ENCODE data around the gene GPX4. TPM values are rescaled to one million over a fixed set of nuclear protein-coding genes. Genes with fewer than 3 reads are reported as not detected.
A peak's percentile ranks its signal among the peaks of the same experiment; 100 is the strongest.

Gene GPX4
- polyA plus RNA-seq, 3 donors = 459 to 508 (median 493) TPM

DNA sequence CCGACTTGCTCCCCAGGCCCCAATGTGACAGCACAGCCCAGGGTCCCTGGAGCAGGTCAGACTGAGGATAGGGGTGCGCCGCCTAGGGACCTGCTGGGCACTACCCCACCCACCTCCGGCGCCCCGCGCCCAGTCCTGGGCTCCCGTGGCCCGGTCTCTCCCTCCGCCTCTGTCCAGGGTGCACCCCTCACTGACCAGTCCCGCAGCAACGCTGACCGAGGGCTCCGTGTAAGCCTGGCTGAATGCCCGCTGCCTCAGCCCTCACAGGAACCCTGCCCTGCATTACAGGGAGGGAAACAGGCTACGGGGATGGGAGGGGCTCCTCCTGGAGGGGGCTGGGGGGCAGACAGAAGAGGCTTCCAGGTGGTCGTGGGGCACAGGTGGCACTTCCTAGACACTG lies 31.7 kb downstream of the GPX4 start:
- 82% methylated on average over 10 of the region's 17 CpGs for WGBS (ENCODE audit: insufficient coverage)
- TF ChIP-seq, protein P1, sequence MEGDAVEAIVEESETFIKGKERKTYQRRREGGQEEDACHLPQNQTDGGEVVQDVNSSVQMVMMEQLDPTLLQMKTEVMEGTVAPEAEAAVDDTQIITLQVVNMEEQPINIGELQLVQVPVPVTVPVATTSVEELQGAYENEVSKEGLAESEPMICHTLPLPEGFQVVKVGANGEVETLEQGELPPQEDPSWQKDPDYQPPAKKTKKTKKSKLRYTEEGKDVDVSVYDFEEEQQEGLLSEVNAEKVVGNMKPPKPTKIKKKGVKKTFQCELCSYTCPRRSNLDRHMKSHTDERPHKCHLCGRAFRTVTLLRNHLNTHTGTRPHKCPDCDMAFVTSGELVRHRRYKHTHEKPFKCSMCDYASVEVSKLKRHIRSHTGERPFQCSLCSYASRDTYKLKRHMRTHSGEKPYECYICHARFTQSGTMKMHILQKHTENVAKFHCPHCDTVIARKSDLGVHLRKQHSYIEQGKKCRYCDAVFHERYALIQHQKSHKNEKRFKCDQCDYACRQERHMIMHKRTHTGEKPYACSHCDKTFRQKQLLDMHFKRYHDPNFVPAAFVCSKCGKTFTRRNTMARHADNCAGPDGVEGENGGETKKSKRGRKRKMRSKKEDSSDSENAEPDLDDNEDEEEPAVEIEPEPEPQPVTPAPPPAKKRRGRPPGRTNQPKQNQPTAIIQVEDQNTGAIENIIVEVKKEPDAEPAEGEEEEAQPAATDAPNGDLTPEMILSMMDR (IDR thresholded peaks at IDR 0.05) = no peak
- Mint-ChIP-seq H3K27ac (peak overlapping the region in 1 of 7 donors; percentile 26), H3K36me3 (peaks cover 35 to 52% of the 10 kb centered on the region in 2 donors), H3K27me3 (ENCODE audit: low read depth in 3 of 3) (peaks cover 0 to 3% (median 0%) of the 10 kb centered on the region in 3 donors), H3K9me3 (peaks cover 0 to 5% (median 2%) of the 10 kb centered on the region in 7 donors), H3K4me1 (peaks cover 33% of the 10 kb centered on the region), H3K4me3 (no peak overlapping the region)
- H3K79me2 ChIP-seq (ENCODE audit: insufficient read depth, low read length) = peaks cover 62% of the 10 kb centered on the region
- H3K9me3 ChIP-seq (replicated peaks in 1 of 2; ENCODE audit: control insufficient read depth in 1 of 2, insufficient read depth in 1 of 2, low read length in 2 of 2) = peaks cover 0 to 4% of the 10 kb centered on the region in 2 donors
- no peak overlapping the region for H3K27ac ChIP-seq (ENCODE audit: low read depth in 1 of 2, low read length in 2 of 2)
- no peak overlapping the region for H3K4me2 ChIP-seq (replicated peaks; ENCODE audit: extremely low read depth, low read length, poor library complexity, severe bottlenecking)
- intact Hi-C loops (cut with micrococcal nuclease) = no loop called here
- no peak for DNase-seq
- H3K36me3 ChIP-seq (replicated peaks in 1 of 2; ENCODE audit: control insufficient read depth in 1 of 2, insufficient read depth in 2 of 2, low read length in 2 of 2) = peaks cover 26 to 46% of the 10 kb centered on the region in 2 donors
- H3K4me3 ChIP-seq (replicated peaks in 1 of 3; ENCODE audit: low read depth in 2 of 3, low read length in 3 of 3) = no peak overlapping the region
- H4K20me1 ChIP-seq (ENCODE audit: insufficient read depth, low read length) = peaks cover 80% of the 10 kb centered on the region
- H3K27me3 ChIP-seq (ENCODE audit: control insufficient read depth in 2 of 2, insufficient read depth in 2 of 2, low read length in 2 of 2) = no peaks in the 10 kb centered on the region
- H2AFZ ChIP-seq (ENCODE audit: insufficient read depth, low read depth, low read length, poor library complexity, severe bottlenecking) = no peak overlapping the region
- H3K4me1 ChIP-seq (ENCODE audit: control insufficient read depth in 1 of 2, insufficient read depth in 2 of 2, low read length in 2 of 2) = peaks cover 37% of the 10 kb centered on the region in 2 donors
- no peak overlapping the region for H3K9ac ChIP-seq (ENCODE audit: insufficient read depth, low read length, poor library complexity, severe bottlenecking)

- WGBS (ENCODE audit: insufficient coverage) = 37% methylated on average over 11 of the region's 12 CpGs
- Histone ChIP-seq H3K4me1 (ENCODE audit: control insufficient read depth in 1 of 2, insufficient read depth in 2 of 2, low read length in 2 of 2) (peaks cover 29% of the 10 kb centered on the region in 2 donors), H3K9me3 (replicated peaks in 1 of 2; ENCODE audit: control insufficient read depth in 1 of 2, insufficient read depth in 1 of 2, low read length in 2 of 2) (peaks cover 0 to 4% of the 10 kb centered on the region in 2 donors), H2AFZ (ENCODE audit: insufficient read depth, low read depth, low read length, poor library complexity, severe bottlenecking) (no peak overlapping the region), H3K27ac (ENCODE audit: low read depth in 1 of 2, low read length in 2 of 2) (no peak overlapping the region), H3K9ac (ENCODE audit: insufficient read depth, low read length, poor library complexity, severe bottlenecking) (no peak overlapping the region), H3K27me3 (ENCODE audit: control insufficient read depth in 2 of 2, insufficient read depth in 2 of 2, low read length in 2 of 2) (no peaks in the 10 kb centered on the region), H4K20me1 (ENCODE audit: insufficient read depth, low read length) (peaks cover 80% of the 10 kb centered on the region), H3K4me3 (replicated peaks in 1 of 3; ENCODE audit: low read depth in 2 of 3, low read length in 3 of 3) (no peak overlapping the region), H3K4me2 (replicated peaks; ENCODE audit: extremely low read depth, low read length, poor library complexity, severe bottlenecking) (no peak overlapping the region), H3K79me2 (ENCODE audit: insufficient read depth, low read length) (peaks cover 54% of the 10 kb centered on the region), H3K36me3 (replicated peaks in 1 of 2; ENCODE audit: control insufficient read depth in 1 of 2, insufficient read depth in 2 of 2, low read length in 2 of 2) (peaks cover 29 to 51% of the 10 kb centered on the region in 2 donors)
- DNase-seq = no peak
- Mint-ChIP-seq H3K27me3 (ENCODE audit: low read depth in 3 of 3) (peaks cover 0 to 3% (median 0%) of the 10 kb centered on the region in 3 donors), H3K4me1 (peaks cover 30% of the 10 kb centered on the region), H3K9me3 (peaks cover 0 to 5% (median 2%) of the 10 kb centered on the region in 7 donors), H3K4me3 (no peak overlapping the region), H3K27ac (no peak overlapping the region), H3K36me3 (peaks cover 38 to 58% of the 10 kb centered on the region in 2 donors)
- intact Hi-C loops (cut with micrococcal nuclease) = no loop called here
- TF ChIP-seq, protein P1 (IDR thresholded peaks at IDR 0.05) = no peak
Observed at GRCh38 chr19:1136201-1136600, 32.4 kb downstream of the GPX4 start.

Measured in CD14-positive monocyte (primary cell).